ENCODE measurements around the gene ANKRD10.

GRCh38 chr13:110828705-110829104 is 86.2 kb downstream of the ANKRD10 start:
- TF ChIP-seq POLR2A (IDR thresholded peaks at IDR 0.05) (no peak), CTCF (IDR thresholded peaks at IDR 0.05) (no peak)
